ENCODE measurements around the gene ISLR.

Gene ISLR

DNA sequence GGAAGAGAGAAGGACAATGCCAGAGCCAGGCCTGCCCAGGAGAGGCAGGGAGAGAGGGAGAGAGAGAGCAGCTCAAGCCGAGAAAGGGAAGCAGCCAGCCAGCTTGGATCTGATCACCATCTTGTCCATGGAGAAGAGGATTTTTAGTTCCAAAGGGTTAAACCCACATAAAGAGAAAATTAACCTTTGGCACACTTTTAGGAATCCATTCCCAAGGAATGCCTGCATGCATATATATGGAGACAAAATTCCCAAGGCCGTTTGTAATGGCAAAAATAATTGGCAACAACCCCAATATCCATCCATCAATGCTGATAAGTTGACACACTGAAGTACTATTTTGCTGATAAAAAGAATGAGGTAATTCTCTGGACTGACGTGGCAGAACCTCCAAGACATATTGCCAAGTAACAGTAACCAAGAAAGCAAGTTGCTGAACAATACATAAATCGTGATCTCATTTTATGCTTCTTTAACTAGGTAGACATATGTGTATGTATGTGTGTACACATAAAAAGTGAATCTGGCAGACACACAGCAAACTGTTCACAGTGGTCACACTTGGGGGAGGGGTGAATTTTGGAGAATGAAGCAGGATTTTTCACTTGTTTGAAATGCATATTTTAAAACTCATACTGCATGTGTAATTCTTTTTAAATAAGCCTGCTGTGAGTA, 36.6 kb downstream of the ISLR start:
- CTCF ChIA-PET: interaction anchor here (1.5 kb wide), 1 partner anchor 112 kb away, joined by 3 read pairs; no protein-coding TSS in a partner anchor
- Histone ChIP-seq H3K9me3 (ENCODE audit: control extremely low read depth in 1 of 5, control insufficient read depth in 4 of 5, insufficient read depth in 2 of 5, low read depth in 1 of 5, low read length in 4 of 5) (no peaks in the 10 kb centered on the region), H3K27me3 (replicated peaks in 2 of 5; ENCODE audit: control insufficient read depth in 4 of 5, insufficient read depth in 5 of 5, low read length in 4 of 5) (no peaks in the 10 kb centered on the region), H3K36me3 (ENCODE audit: control insufficient read depth in 4 of 4, insufficient read depth in 4 of 4, low read length in 3 of 4) (no peaks in the 10 kb centered on the region), H3K27ac (ENCODE audit: insufficient read depth in 1 of 2, low read depth in 1 of 2, low read length in 2 of 2, poor library complexity in 1 of 2, severe bottlenecking in 2 of 2) (no peak overlapping the region), H3K4me1 (ENCODE audit: control extremely low read depth in 1 of 4, control insufficient read depth in 4 of 4, insufficient read depth in 4 of 4, low read length in 3 of 4) (peaks cover 0 to 52% (median 9%) of the 10 kb centered on the region in 4 experiments), H3K4me3 (ENCODE audit: control insufficient read depth in 1 of 7, extremely low read depth in 1 of 7, insufficient read depth in 4 of 7, low read depth in 2 of 7, low read length in 6 of 7) (no peak overlapping the region)
- POLR2A ChIA-PET: no interaction called here
- 100% methylated on average over 1 of the region's 4 CpGs for WGBS (ENCODE audit: insufficient coverage)
- no peak for DNase-seq

DNA sequence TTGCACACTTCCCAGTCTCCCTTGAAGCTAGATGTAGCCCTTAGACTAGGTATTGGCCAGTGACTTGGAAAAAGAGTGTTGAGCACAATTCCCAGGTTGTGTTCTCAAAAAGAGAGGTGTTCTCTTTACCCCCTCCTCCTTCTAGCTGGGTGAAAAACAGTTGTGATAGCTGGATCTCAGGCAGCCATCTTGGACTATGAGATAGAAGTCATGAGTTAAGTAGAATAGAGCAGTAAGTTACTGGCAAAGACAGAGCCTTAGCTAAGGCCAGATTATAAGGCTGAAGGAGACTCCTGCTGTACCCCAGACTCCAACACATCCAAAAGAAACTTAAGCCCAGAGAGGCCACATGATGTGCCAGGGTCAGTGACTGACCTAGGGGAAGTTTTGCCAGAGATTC, 37.2 kb downstream of the ISLR start:
- Histone ChIP-seq H3K4me1 (ENCODE audit: control extremely low read depth in 1 of 4, control insufficient read depth in 4 of 4, insufficient read depth in 4 of 4, low read length in 3 of 4) (peaks cover 0 to 46% (median 3%) of the 10 kb centered on the region in 4 experiments), H3K27ac (ENCODE audit: insufficient read depth in 1 of 2, low read depth in 1 of 2, low read length in 2 of 2, poor library complexity in 1 of 2, severe bottlenecking in 2 of 2) (no peak overlapping the region), H3K9me3 (ENCODE audit: control extremely low read depth in 1 of 5, control insufficient read depth in 4 of 5, insufficient read depth in 2 of 5, low read depth in 1 of 5, low read length in 4 of 5) (no peaks in the 10 kb centered on the region), H3K4me3 (ENCODE audit: control insufficient read depth in 1 of 7, extremely low read depth in 1 of 7, insufficient read depth in 4 of 7, low read depth in 2 of 7, low read length in 6 of 7) (no peak overlapping the region), H3K27me3 (replicated peaks in 2 of 5; ENCODE audit: control insufficient read depth in 4 of 5, insufficient read depth in 5 of 5, low read length in 4 of 5) (no peaks in the 10 kb centered on the region), H3K36me3 (ENCODE audit: control insufficient read depth in 4 of 4, insufficient read depth in 4 of 4, low read length in 3 of 4) (no peaks in the 10 kb centered on the region)
- CTCF ChIA-PET: interaction anchor here (1.5 kb wide), 1 partner anchor 111 kb away, joined by 3 read pairs; no protein-coding TSS in a partner anchor
- POLR2A ChIA-PET: no interaction called here
- DNase-seq: no peak

DNA sequence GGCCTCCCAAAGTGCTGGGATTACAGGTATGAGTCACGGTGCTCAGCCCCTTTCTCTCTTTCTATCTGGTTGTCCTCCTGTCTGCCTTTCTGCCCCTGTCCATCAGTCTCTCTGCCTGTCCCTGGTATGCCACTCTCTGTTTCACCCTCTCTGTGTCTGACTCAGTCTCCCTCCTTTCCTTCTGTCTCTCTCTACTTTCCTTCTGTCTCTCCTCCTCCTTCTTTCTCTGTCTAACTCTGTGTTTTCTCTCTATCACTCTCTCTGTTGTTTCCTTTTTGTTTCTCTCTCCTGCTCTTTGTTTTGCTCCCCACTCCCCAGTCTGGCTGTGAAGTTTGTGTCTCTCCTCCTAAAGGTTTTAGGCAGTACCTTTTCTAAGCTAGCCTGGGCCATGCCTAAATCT, 38.1 kb downstream of the ISLR start:
- POLR2A ChIA-PET: no interaction called here
- Histone ChIP-seq H3K36me3 (ENCODE audit: control insufficient read depth in 4 of 4, insufficient read depth in 4 of 4, low read length in 3 of 4) (no peaks in the 10 kb centered on the region), H3K4me1 (ENCODE audit: control extremely low read depth in 1 of 4, control insufficient read depth in 4 of 4, insufficient read depth in 4 of 4, low read length in 3 of 4) (peaks cover 0 to 38% (median 2%) of the 10 kb centered on the region in 4 experiments), H3K27ac (ENCODE audit: insufficient read depth in 1 of 2, low read depth in 1 of 2, low read length in 2 of 2, poor library complexity in 1 of 2, severe bottlenecking in 2 of 2) (no peak overlapping the region), H3K9me3 (ENCODE audit: control extremely low read depth in 1 of 5, control insufficient read depth in 4 of 5, insufficient read depth in 2 of 5, low read depth in 1 of 5, low read length in 4 of 5) (no peaks in the 10 kb centered on the region), H3K4me3 (ENCODE audit: control insufficient read depth in 1 of 7, extremely low read depth in 1 of 7, insufficient read depth in 4 of 7, low read depth in 2 of 7, low read length in 6 of 7) (no peak overlapping the region), H3K27me3 (replicated peaks in 2 of 5; ENCODE audit: control insufficient read depth in 4 of 5, insufficient read depth in 5 of 5, low read length in 4 of 5) (no peaks in the 10 kb centered on the region)
- no peak for DNase-seq
- CTCF ChIA-PET: no interaction called here
- 100% methylated on average over 1 of the region's 1 CpG for WGBS (ENCODE audit: insufficient coverage)

DNA sequence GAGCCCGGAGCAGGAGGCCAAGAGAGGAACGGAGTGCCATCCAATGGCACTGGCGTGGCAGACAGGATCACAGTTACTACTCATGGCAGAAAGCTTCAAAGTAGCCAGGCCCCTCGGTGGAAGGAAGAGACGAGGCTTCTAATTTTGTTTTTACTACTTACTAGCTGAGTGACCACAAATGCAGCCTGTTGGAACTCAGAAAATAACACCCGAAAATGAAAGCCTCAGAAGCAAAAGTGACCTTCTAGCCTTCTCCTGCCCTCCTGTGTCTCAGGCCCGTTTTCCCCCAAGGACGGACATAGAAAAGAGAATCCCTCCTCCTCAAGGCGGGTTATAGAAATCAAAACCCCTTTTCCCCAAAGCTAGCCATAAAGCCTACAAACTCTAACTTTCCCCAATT, 39.0 kb downstream of the ISLR start:
- ChIA-PET CTCF (no interaction called here), POLR2A (no interaction called here)

DNA sequence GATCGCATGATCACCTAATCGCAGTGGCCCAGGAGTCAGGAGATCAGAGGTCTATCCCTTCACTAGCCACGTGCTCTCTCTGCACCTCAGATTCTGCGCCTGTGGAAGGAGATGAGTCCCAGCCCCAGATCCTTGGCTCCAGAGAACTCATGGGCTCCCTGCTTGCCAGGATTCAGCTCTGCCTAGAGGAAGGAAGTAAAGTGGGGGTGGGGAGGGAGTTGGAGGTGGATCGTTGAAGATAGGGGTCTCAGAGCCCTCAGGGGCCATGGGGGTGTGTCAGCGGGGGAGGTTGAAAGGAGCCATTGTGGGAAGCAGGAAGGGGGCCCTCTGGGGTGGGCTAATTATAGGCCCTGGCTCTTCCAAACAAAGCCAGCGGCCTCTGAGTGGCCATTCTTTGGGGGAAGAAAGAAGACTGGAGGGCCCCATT, 40.4 kb downstream of the ISLR start:
- H3K27ac ChIP-seq (ENCODE audit: insufficient read depth in 1 of 2, low read depth in 1 of 2, low read length in 2 of 2, poor library complexity in 1 of 2, severe bottlenecking in 2 of 2): no peak overlapping the region
- H3K27me3 ChIP-seq (replicated peaks in 2 of 5; ENCODE audit: control insufficient read depth in 4 of 5, insufficient read depth in 5 of 5, low read length in 4 of 5): no peaks in the 10 kb centered on the region
- no peak for DNase-seq
- 65% methylated on average over 5 of the region's 7 CpGs for WGBS (ENCODE audit: insufficient coverage)
- H3K4me3 ChIP-seq (ENCODE audit: control insufficient read depth in 1 of 7, extremely low read depth in 1 of 7, insufficient read depth in 4 of 7, low read depth in 2 of 7, low read length in 6 of 7): no peak overlapping the region
- POLR2A ChIA-PET: interaction anchor here (0.6 kb wide), 1 partner anchor 124 kb away, joined by 3 read pairs; no protein-coding TSS in a partner anchor
- H3K9me3 ChIP-seq (ENCODE audit: control extremely low read depth in 1 of 5, control insufficient read depth in 4 of 5, insufficient read depth in 2 of 5, low read depth in 1 of 5, low read length in 4 of 5): no peaks in the 10 kb centered on the region
- H3K4me1 ChIP-seq (ENCODE audit: control extremely low read depth in 1 of 4, control insufficient read depth in 4 of 4, insufficient read depth in 4 of 4, low read length in 3 of 4): peaks cover 0 to 18% (median 2%) of the 10 kb centered on the region in 4 experiments
- CTCF ChIA-PET: no interaction called here
- H3K36me3 ChIP-seq (ENCODE audit: control insufficient read depth in 4 of 4, insufficient read depth in 4 of 4, low read length in 3 of 4): no peaks in the 10 kb centered on the region

More for the DNA sequence above, 39.0 kb downstream of the ISLR start:
- H3K9me3 ChIP-seq (ENCODE audit: control extremely low read depth in 1 of 5, control insufficient read depth in 4 of 5, insufficient read depth in 2 of 5, low read depth in 1 of 5, low read length in 4 of 5): no peaks in the 10 kb centered on the region
- H3K4me1 ChIP-seq (ENCODE audit: control extremely low read depth in 1 of 4, control insufficient read depth in 4 of 4, insufficient read depth in 4 of 4, low read length in 3 of 4): peaks cover 0 to 30% (median 2%) of the 10 kb centered on the region in 4 experiments
- 89% methylated on average over 7 of the region's 9 CpGs for WGBS (ENCODE audit: insufficient coverage)
- no peak overlapping the region for H3K27ac ChIP-seq (ENCODE audit: insufficient read depth in 1 of 2, low read depth in 1 of 2, low read length in 2 of 2, poor library complexity in 1 of 2, severe bottlenecking in 2 of 2)
- no peaks in the 10 kb centered on the region for H3K27me3 ChIP-seq (replicated peaks in 2 of 5; ENCODE audit: control insufficient read depth in 4 of 5, insufficient read depth in 5 of 5, low read length in 4 of 5)
- no peak overlapping the region for H3K4me3 ChIP-seq (ENCODE audit: control insufficient read depth in 1 of 7, extremely low read depth in 1 of 7, insufficient read depth in 4 of 7, low read depth in 2 of 7, low read length in 6 of 7)
- no peak for DNase-seq
- H3K36me3 ChIP-seq (ENCODE audit: control insufficient read depth in 4 of 4, insufficient read depth in 4 of 4, low read length in 3 of 4): no peaks in the 10 kb centered on the region

DNA sequence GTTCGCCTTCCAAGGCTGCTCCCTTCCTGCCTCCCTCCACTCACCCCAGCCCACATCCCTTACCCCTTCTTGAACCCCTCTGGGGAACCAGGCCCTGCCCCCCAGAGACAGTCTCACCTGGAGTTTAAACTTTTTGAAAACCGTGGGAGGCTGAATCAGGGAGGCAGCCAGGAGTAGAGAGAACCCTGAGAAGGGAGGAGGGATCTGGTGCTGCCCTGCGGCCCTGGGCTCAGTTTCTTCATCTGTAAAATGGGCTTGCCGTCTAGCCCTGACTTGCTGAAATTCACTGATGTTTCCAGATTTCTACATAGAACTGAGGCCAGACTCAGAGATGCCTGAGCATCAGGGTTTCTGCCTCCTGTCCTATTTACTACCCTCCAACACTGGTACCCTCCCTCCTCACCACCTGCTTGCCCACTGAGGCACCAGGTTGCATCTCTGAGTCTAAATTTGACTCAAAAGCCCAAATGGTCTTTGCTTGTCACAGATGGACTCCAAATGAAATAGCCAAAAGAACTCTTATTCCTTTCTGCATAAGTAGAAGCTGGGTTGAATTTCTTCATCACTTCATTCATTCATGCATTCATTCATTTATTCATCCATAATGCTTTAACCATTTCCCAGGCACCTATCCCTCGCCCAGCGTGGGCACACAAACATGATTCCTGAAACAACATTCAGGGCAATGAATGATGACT, 41.0 kb downstream of the ISLR start:
- WGBS (ENCODE audit: insufficient coverage): 91% methylated on average over 4 of the region's 6 CpGs
- no peaks in the 10 kb centered on the region for H3K9me3 ChIP-seq (ENCODE audit: control extremely low read depth in 1 of 5, control insufficient read depth in 4 of 5, insufficient read depth in 2 of 5, low read depth in 1 of 5, low read length in 4 of 5)
- H3K27ac ChIP-seq (ENCODE audit: insufficient read depth in 1 of 2, low read depth in 1 of 2, low read length in 2 of 2, poor library complexity in 1 of 2, severe bottlenecking in 2 of 2): no peak overlapping the region
- DNase-seq: no peak
- ChIA-PET CTCF (no interaction called here), POLR2A (no interaction called here)
- H3K4me3 ChIP-seq (ENCODE audit: control insufficient read depth in 1 of 7, extremely low read depth in 1 of 7, insufficient read depth in 4 of 7, low read depth in 2 of 7, low read length in 6 of 7): no peak overlapping the region
- peaks cover 0 to 2% (median 0%) of the 10 kb centered on the region in 5 experiments for H3K27me3 ChIP-seq (replicated peaks in 2 of 5; ENCODE audit: control insufficient read depth in 4 of 5, insufficient read depth in 5 of 5, low read length in 4 of 5)
- H3K36me3 ChIP-seq (ENCODE audit: control insufficient read depth in 4 of 4, insufficient read depth in 4 of 4, low read length in 3 of 4): no peaks in the 10 kb centered on the region
- H3K4me1 ChIP-seq (ENCODE audit: control extremely low read depth in 1 of 4, control insufficient read depth in 4 of 4, insufficient read depth in 4 of 4, low read length in 3 of 4): peaks cover 0 to 12% (median 2%) of the 10 kb centered on the region in 4 experiments

DNA sequence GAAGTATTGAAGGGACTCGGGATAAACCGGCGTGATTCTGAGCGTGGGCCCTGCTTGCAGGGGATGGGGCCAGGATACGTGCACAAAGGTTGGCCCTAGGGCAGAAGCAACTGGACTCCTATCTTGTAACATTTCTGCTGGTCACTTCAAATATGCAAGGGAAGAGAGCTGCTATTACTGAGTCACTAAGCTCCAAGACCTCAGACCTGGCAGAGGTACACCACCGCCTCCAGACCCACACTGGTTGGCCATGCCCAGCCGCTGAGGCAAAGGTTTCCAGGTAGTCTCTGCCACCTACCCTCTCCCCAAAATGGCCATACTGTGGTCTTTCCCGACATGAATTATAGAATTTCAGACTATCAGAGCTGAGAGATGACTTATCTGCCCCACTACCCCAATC, 42.4 kb downstream of the ISLR start:
- 98% methylated on average over 7 of the region's 8 CpGs for WGBS (ENCODE audit: insufficient coverage)
- ChIA-PET POLR2A (no interaction called here), CTCF (no interaction called here)

More for the DNA sequence above, 42.4 kb downstream of the ISLR start:
- H3K9me3 ChIP-seq (ENCODE audit: control extremely low read depth in 1 of 5, control insufficient read depth in 4 of 5, insufficient read depth in 2 of 5, low read depth in 1 of 5, low read length in 4 of 5): no peaks in the 10 kb centered on the region
- H3K36me3 ChIP-seq (ENCODE audit: control insufficient read depth in 4 of 4, insufficient read depth in 4 of 4, low read length in 3 of 4): no peaks in the 10 kb centered on the region
- peaks cover 0 to 10% (median 2%) of the 10 kb centered on the region in 4 experiments for H3K4me1 ChIP-seq (ENCODE audit: control extremely low read depth in 1 of 4, control insufficient read depth in 4 of 4, insufficient read depth in 4 of 4, low read length in 3 of 4)
- H3K4me3 ChIP-seq (ENCODE audit: control insufficient read depth in 1 of 7, extremely low read depth in 1 of 7, insufficient read depth in 4 of 7, low read depth in 2 of 7, low read length in 6 of 7): no peak overlapping the region
- no peak overlapping the region for H3K27ac ChIP-seq (ENCODE audit: insufficient read depth in 1 of 2, low read depth in 1 of 2, low read length in 2 of 2, poor library complexity in 1 of 2, severe bottlenecking in 2 of 2)
- H3K27me3 ChIP-seq (replicated peaks in 2 of 5; ENCODE audit: control insufficient read depth in 4 of 5, insufficient read depth in 5 of 5, low read length in 4 of 5): peaks cover 0 to 11% (median 8%) of the 10 kb centered on the region in 5 experiments
- DNase-seq: no peak

Data from common myeloid progenitor, CD34-positive (primary cell).